HAP-1 (cell line): Measurements from ENCODE around the gene EFHC2.

Experiments used
- DNase-seq, 2 experiments: peaks; one replicate each; pipeline ENCODE4 v3.0.0-alpha.2; 2016 to 2020; ENCODE audit warnings: low spot score in 2 of 2
- H3K27me3 ChIP-seq: fragments of 250-450 bp; sonication (Bioruptor Pico); 2 replicates; pipeline ENCODE4 v1.5.1; 2020; ENCODE audit warnings: low read depth, mild to moderate bottlenecking, moderate library complexity
- H3K36me3 ChIP-seq: fragments of 250-450 bp; sonication (Bioruptor Pico); replicated peaks from 2 replicates; pipeline ENCODE4 v1.5.1; 2020; ENCODE audit warnings: mild to moderate bottlenecking
- H3K4me1 ChIP-seq: fragments of 250-450 bp; sonication (Bioruptor Pico); 2 replicates; pipeline ENCODE4 v1.5.1; 2020; ENCODE audit warnings: mild to moderate bottlenecking
- H3K4me3 ChIP-seq: fragments of 250-450 bp; sonication (Bioruptor Pico); 2 replicates; pipeline ENCODE4 v1.5.1; 2020; ENCODE audit warnings: mild to moderate bottlenecking, moderate library complexity
- H3K9me3 ChIP-seq: fragments of 250-450 bp; sonication (Bioruptor Pico); 2 replicates; pipeline ENCODE4 v1.5.1; 2020; ENCODE audit warnings: mild to moderate bottlenecking, moderate library complexity
- in situ Hi-C: fragments of 300-500 bp; cut with MboI; formaldehyde crosslinking; loops from 3 replicates; pipeline ENCODE4 v1.14.3; 2020; ENCODE audit warnings: low sequenced_read_pairs, inconsistent platforms, mixed read lengths

EFHC2 gene

DNA sequence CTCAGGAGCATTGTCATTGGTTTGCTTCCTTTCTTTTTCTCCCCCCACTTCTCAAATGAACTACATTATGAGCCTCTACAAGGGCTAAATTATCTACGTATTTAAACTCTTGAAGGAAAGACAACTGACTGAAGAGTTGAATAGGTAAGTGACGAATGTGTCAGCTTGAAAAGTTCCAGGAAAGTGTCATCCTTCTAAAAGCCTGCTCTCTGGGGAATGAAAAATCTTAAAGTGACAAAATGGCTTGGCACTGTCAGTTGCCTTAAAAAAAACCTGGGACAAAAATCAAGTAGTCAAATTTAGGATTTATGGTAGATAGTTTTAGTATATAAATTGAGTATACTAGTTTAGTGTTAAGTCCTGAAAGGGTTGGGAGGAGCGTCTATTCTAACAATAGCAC is 196.3 kb downstream of the EFHC2 start:
- peaks cover 10% of the 10 kb centered on the region; the same call in 1 of the 2 replicates for H3K4me1 ChIP-seq
- no peak for DNase-seq
- in situ Hi-C loops = no loop called here
- H3K4me3 ChIP-seq = no peak overlapping the region
- H3K36me3 ChIP-seq = no peaks in the 10 kb centered on the region
- no peaks in the 10 kb centered on the region for H3K9me3 ChIP-seq
- no peaks in the 10 kb centered on the region for H3K27me3 ChIP-seq

DNA sequence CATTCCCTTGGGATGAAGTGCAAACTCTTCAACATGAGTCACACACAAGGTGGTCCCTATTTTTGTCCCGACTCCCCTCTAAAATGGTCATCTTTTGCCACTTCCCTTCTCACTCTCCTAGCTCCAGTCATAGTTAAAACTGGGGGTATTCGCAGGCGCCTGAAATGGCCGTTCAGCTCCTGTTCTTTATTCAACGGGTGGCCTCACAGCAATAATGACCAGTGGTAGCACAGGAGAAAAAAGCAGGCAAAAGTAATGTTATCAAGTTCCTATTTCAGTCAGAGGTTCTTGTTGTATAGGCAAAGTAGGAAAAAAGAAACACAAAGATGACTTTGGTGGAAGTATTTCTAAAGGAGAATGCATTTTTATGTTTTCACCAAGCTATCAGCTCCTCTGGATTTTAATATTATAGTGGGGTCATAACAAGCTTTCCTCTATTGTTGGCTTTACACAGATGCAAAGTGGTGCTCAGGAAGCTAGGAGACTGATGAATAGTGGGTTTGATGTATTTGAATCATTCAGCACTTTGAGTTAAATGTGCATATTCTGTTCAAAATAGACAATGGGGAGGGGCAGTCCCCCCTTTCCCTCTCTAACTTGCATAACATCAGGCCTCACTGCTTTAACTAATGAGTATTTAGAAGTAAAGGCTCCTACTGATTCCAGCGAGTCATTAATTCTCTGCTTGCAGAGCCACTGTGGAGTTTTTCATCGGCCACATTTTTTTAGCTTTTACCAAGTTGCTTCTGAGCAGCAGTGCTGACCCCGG is 199.1 kb downstream of the EFHC2 start:
- DNase-seq = peak; percentile 49 to 74
- Histone ChIP-seq H3K4me3 (no peak overlapping the region), H3K4me1 (peaks cover 10% of the 10 kb centered on the region; the same call in 1 of the 2 replicates), H3K27me3 (no peaks in the 10 kb centered on the region), H3K9me3 (no peaks in the 10 kb centered on the region; the same call in 1 of the 2 replicates), H3K36me3 (no peaks in the 10 kb centered on the region)
- in situ Hi-C loops = no loop called here

DNA sequence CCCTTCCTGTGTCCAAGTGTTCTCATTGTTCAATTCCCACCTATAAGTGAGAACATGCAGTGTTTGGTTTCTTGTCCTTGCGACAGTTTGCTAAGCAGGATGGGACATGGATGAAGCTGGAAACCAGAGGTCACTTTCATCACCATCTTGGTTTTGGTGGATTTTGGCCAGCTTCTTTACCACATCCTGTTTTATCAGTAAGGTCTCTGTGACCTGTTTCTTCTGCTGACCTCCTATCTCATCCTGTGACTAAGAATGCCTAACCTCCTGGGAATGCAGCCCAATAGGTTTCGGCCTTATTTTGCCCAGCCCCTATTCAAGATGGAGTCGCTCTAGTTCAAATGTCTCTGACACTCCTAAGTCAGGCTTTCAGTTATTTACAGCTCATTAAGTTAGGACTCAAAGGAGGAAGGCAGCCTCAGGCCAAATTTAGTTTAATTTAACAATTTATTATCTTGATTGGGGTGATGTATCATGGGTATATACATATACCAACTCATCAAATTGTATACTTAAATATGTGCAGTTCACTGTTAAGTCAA is 200.3 kb downstream of the EFHC2 start:
- Histone ChIP-seq H3K4me3 (no peak overlapping the region), H3K9me3 (no peaks in the 10 kb centered on the region; the same call in 1 of the 2 replicates), H3K4me1 (peaks cover 10% of the 10 kb centered on the region; the same call in 1 of the 2 replicates), H3K27me3 (no peaks in the 10 kb centered on the region), H3K36me3 (no peaks in the 10 kb centered on the region)
- no peak for DNase-seq
- in situ Hi-C loops = no loop called here

DNA sequence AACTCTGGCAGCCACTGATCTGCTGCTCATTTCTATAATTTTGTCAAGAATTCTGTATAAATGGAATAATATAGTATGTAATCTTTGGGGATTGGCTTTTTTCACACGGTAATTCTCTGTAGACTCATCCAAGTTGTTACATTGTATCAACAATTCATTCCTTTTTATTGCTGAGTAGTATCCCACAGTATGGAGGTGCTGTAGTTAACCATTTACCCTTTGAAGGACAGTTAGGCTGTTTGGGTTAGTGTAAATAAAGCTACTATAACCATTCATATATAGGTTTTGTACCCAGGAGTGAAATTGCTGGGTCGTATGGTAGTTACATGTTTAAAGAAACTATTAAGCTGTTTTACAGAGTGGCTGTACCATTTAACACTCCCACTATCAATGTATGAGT is 213.3 kb downstream of the EFHC2 start:
- H3K4me3 ChIP-seq = no peak overlapping the region
- no peaks in the 10 kb centered on the region for H3K9me3 ChIP-seq
- H3K27me3 ChIP-seq = no peaks in the 10 kb centered on the region; the same call in 1 of the 2 replicates
- H3K36me3 ChIP-seq = no peaks in the 10 kb centered on the region
- DNase-seq = no peak
- in situ Hi-C loops = no loop called here
- H3K4me1 ChIP-seq = no peaks in the 10 kb centered on the region

DNA sequence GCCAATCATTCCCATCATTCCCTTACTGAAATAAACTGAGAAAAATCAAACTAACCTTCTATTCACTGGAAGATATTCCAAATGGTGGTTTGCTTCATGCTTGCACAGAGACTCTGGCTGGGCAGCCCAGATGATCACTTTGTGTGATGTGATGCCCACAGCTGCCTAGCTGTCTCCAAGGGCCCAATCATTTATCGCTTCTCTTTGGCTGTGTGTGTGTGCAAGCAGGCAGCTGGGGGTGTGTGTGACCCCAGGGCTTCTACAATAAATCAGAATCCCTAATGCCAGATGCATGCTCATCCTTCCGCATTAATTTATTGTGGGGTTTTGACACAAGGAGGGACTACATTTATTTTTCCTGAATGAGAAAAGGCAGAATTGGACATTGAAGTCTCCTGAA is 230.1 kb downstream of the EFHC2 start:
- H3K27me3 ChIP-seq = no peaks in the 10 kb centered on the region

DNA sequence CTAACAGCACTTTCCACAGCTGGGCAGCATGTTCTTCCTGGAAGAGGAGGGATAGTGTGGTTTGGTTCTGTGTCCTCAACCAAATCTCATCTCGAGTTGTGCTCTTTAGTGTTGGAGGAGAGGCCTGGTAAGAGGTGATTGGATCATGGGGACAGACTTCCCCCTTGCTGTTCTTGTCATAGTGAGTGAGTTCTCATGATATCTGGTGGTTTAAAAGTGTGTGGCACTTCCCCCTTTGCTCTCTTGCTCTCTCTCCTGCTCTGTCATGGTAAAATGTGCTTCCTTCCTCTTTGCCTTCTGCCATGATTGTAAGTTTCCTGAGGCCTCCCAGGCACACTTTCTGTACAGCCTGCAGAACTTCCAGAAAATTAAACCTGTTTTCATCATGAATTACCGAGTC is 236.6 kb downstream of the EFHC2 start:
- Histone ChIP-seq H3K4me1 (no peaks in the 10 kb centered on the region), H3K9me3 (no peaks in the 10 kb centered on the region), H3K27me3 (no peaks in the 10 kb centered on the region), H3K36me3 (no peaks in the 10 kb centered on the region), H3K4me3 (no peak overlapping the region)
- in situ Hi-C loops = no loop called here
- DNase-seq = no peak

More for the DNA sequence above, 230.1 kb downstream of the EFHC2 start:
- in situ Hi-C loops = no loop called here
- Histone ChIP-seq H3K4me3 (no peak overlapping the region), H3K4me1 (no peaks in the 10 kb centered on the region), H3K36me3 (no peaks in the 10 kb centered on the region), H3K9me3 (no peaks in the 10 kb centered on the region)
- no peak for DNase-seq

DNA sequence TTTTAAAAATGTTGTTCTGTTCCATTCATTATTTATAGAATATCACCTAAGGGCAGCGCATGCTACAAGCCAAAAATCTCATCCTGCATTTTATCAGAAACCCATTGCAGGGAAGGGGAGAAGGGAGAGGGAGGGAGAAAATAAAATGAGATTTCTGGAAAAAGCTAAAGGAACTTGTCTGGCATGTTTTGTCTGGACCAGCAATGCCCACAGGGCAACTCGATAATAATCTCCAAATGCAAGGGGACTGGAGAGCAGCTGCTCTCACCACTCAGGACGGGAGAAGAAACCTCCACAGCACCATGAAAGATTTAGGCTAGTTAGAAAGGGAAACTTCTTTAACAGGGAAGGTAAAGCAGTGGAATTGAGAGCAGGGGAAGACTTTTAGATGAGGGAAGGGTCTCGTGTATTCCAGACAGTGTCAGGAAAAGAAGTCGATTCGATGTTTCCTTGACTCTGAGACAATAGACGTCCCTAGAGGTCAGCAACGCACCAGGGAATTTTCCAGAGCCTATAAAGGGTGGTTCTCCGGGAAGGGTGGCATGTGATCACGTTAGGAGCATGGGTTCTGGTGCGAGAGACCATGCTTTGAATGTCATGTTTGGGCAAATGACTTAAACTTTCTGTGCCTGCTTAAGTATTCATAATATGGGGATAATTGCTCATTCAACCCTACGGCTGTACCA is 238.1 kb downstream of the EFHC2 start:
- peak in 1 of 2 experiments; percentile 22 for DNase-seq
- Histone ChIP-seq H3K4me3 (no peak overlapping the region), H3K4me1 (no peaks in the 10 kb centered on the region), H3K27me3 (no peaks in the 10 kb centered on the region), H3K36me3 (no peaks in the 10 kb centered on the region), H3K9me3 (no peaks in the 10 kb centered on the region)
- in situ Hi-C loops = no loop called here

DNA sequence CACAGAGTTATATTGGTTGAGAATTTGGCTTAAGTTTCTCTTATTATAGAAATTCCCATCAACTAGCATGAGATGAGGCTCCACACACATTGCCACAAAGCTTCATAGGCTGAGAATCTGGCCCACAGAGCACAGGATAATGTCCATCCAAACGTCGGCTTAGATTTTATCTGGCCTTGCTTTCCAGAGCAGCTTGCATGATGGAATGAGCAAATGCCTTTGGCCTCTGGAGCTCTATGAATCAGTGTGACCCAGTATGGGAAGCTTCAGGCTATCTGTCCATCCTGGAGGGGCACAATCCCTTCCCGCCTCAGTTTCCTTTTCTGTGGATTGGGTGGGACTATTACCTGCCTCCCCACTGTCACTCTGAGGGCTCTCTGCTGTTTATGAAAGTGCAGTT is 238.8 kb downstream of the EFHC2 start:
- no peaks in the 10 kb centered on the region for H3K4me1 ChIP-seq
- in situ Hi-C loops = no loop called here

DNA sequence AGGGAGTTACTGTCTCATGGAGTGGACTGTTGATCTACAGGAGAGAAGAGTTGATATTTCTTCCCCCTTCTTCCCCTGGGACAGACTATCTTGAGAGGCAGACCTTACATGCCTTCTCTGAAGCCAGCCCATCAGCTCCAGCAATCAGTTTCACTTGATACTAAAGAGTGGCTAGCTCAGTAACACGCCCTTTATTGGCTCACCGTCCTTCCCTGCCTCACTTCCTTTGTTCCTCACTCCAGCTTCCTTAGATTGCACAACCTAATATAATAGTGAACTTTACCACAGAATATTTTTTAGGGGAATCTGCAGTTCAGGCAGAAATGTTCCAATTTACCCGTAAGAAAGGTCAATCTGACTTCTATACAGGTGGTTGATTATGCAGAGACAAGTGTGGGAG is 242.2 kb downstream of the EFHC2 start:
- no peaks in the 10 kb centered on the region for H3K9me3 ChIP-seq
- H3K4me3 ChIP-seq = no peak overlapping the region
- H3K4me1 ChIP-seq = no peaks in the 10 kb centered on the region
- in situ Hi-C loops = no loop called here
- H3K36me3 ChIP-seq = no peaks in the 10 kb centered on the region
- no peak for DNase-seq
- no peaks in the 10 kb centered on the region for H3K27me3 ChIP-seq

More for the DNA sequence above, 238.8 kb downstream of the EFHC2 start:
- Histone ChIP-seq H3K9me3 (no peaks in the 10 kb centered on the region), H3K27me3 (no peaks in the 10 kb centered on the region), H3K4me3 (no peak overlapping the region), H3K36me3 (no peaks in the 10 kb centered on the region)
- DNase-seq = no peak

DNA sequence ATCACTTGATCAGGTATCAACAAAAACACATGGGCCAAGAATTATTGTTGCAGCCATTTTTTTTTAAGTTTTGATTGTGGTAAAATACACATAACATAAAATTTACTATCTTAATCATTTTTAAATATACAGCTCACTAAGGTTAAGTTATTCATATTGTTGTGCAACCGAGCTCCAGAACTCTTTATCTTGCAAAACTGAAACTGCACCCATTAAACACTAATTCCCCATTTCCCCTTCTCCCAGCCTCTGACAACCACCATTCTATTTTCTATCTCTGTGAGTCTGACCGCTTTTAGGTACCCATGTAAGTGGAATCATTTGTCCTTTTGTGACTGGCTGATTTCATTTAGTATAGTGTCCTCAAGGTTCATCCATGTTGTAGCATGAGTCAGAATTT is 244.1 kb downstream of the EFHC2 start:
- no peaks in the 10 kb centered on the region for H3K36me3 ChIP-seq
- no peak overlapping the region for H3K4me3 ChIP-seq
- H3K27me3 ChIP-seq = no peaks in the 10 kb centered on the region
- H3K9me3 ChIP-seq = no peaks in the 10 kb centered on the region
- in situ Hi-C loops = no loop called here
- no peaks in the 10 kb centered on the region for H3K4me1 ChIP-seq
- DNase-seq = no peak
